Measurements from ENCODE around the gene PRRX2.

DNA sequence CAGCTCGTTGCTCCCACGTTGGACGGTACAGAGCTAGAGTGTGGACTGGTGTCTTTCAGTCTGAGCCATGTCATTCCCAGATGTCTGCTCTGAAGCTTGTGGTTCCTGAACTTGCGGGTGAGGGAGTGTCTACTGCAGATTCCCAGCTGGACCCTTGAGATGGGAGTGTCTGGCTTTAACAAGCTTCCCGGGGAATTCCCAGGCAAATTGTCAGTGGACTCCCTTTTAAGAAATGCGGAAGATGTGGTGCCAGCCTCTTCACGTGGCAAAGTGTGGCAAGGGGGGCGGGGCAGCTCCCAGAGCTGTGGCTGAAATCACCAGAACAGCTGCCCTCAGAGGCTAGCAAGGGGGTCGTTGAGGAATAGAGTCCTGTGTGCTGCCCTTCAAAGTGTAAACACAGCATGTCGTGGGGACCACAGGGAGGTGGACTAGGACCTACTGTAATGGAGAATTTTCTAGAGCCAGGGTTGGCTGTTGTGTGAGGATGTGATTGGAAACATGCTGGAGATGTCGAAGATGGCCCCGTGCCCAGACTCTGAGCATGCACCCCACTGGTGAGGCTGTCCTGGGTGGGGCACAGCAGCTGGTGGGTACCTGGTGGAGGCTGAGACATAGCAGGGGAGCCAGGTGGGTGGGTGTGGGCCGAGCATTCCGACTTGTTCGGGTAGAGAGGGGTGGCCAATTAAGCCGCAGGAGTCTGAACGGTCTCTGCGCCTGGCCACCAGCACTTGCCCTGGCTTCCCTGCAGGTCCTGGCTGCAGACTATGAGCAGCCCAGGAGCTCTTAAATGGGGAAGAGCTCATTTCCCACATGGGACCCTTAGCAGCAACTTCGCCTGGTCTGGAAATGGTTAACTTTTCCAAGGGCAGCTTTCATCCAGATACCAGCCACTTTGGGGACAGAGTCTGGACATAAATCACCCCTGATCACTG, 37.4 kb downstream of the PRRX2 start:
- TF ChIP-seq, protein P1, sequence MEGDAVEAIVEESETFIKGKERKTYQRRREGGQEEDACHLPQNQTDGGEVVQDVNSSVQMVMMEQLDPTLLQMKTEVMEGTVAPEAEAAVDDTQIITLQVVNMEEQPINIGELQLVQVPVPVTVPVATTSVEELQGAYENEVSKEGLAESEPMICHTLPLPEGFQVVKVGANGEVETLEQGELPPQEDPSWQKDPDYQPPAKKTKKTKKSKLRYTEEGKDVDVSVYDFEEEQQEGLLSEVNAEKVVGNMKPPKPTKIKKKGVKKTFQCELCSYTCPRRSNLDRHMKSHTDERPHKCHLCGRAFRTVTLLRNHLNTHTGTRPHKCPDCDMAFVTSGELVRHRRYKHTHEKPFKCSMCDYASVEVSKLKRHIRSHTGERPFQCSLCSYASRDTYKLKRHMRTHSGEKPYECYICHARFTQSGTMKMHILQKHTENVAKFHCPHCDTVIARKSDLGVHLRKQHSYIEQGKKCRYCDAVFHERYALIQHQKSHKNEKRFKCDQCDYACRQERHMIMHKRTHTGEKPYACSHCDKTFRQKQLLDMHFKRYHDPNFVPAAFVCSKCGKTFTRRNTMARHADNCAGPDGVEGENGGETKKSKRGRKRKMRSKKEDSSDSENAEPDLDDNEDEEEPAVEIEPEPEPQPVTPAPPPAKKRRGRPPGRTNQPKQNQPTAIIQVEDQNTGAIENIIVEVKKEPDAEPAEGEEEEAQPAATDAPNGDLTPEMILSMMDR (IDR thresholded peaks at IDR 0.05; ENCODE audit: low read length) = no peak
- TF ChIP-seq EZH2 (IDR thresholded peaks at IDR 0.05; ENCODE audit: borderline replicate concordance, low read length) = no peak

All from OCI-LY1 (cell line).